Nephron (organoid): ENCODE data around the gene NOSTRIN.
"Not testable (repeated sequence)": the region's sequence is repeated elsewhere in the genome, so short reads cannot be mapped to it uniquely, and the experiment has no call there.

ENCODE experiments used
- H3K27ac Mint-ChIP-seq, 3 experiments: 2 replicates each; pipeline ENCODE4 v1.8.0; 2020; ENCODE audit warnings: mixed read lengths in 3 of 3, mild to moderate bottlenecking in 2 of 3, moderate library complexity in 1 of 3
- H3K27me3 Mint-ChIP-seq: 2 replicates; pipeline ENCODE4 v1.8.0; 2021; ENCODE audit warnings: low read depth, mild to moderate bottlenecking, moderate library complexity, mixed read lengths
- H3K36me3 Mint-ChIP-seq: 2 replicates; pipeline ENCODE4 v1.8.0; 2020; ENCODE audit warnings: low read depth, mixed read lengths
- H3K4me1 Mint-ChIP-seq: 2 replicates; pipeline ENCODE4 v1.8.0; 2020; ENCODE audit warnings: mixed read lengths
- H3K4me3 Mint-ChIP-seq, 3 experiments: 2 replicates each; pipeline ENCODE4 v1.8.0; 2020; ENCODE audit warnings: mild to moderate bottlenecking in 3 of 3, mixed read lengths in 3 of 3, moderate library complexity in 2 of 3
- H3K9me3 Mint-ChIP-seq: 2 replicates; pipeline ENCODE4 v1.8.0; 2020; ENCODE audit warnings: mixed read lengths
- CTCF ChIP-seq, 3 experiments: fragments of 200-600 bp; sonication (generic); IDR thresholded peaks; one replicate each; pipeline ENCODE4 v1.5.0; 2021; ENCODE audit warnings: antibody characterized with exemption in 3 of 3; ENCODE audit not compliant: unreplicated experiment in 3 of 3

The NOSTRIN gene

GRCh38 chr2:168853471-168853870 lies 51.0 kb downstream of the NOSTRIN start:
- Mint-ChIP-seq H3K27me3 (peaks cover 4% of the 10 kb centered on the region), H3K27ac (no peak overlapping the region), H3K4me3 (no peak overlapping the region), H3K4me1 (peaks cover 2% of the 10 kb centered on the region), H3K36me3 (peaks cover 25% of the 10 kb centered on the region), H3K9me3 (no peaks in the 10 kb centered on the region)
- no peak for TF ChIP-seq CTCF (IDR thresholded peaks at IDR 0.05; ENCODE audit: unreplicated experiment in 3 of 3)

- no peak overlapping the region for H3K4me3 Mint-ChIP-seq
- H3K36me3 Mint-ChIP-seq: peaks cover 25% of the 10 kb centered on the region
- no peak for TF ChIP-seq CTCF (IDR thresholded peaks at IDR 0.05; ENCODE audit: unreplicated experiment in 3 of 3)
- H3K27me3 Mint-ChIP-seq: no peaks in the 10 kb centered on the region
- H3K4me1 Mint-ChIP-seq: no peaks in the 10 kb centered on the region
- no peaks in the 10 kb centered on the region for H3K9me3 Mint-ChIP-seq
- H3K27ac Mint-ChIP-seq: no peak overlapping the region
Observed at GRCh38 chr2:168854651-168855050, 52.2 kb downstream of the NOSTRIN start.

- no peak overlapping the region for H3K4me3 Mint-ChIP-seq
- H3K36me3 Mint-ChIP-seq: peaks cover 25% of the 10 kb centered on the region
- H3K27me3 Mint-ChIP-seq: no peaks in the 10 kb centered on the region
- no peaks in the 10 kb centered on the region for H3K9me3 Mint-ChIP-seq
- no peak overlapping the region for H3K27ac Mint-ChIP-seq
- TF ChIP-seq CTCF (IDR thresholded peaks at IDR 0.05; ENCODE audit: unreplicated experiment in 3 of 3): no peak
- no peaks in the 10 kb centered on the region for H3K4me1 Mint-ChIP-seq
Observed at GRCh38 chr2:168855601-168856000, 53.2 kb downstream of the NOSTRIN start.

GRCh38 chr2:168858146-168858545 lies 55.7 kb downstream of the NOSTRIN start:
- Mint-ChIP-seq H3K9me3 (no peaks in the 10 kb centered on the region), H3K27me3 (no peaks in the 10 kb centered on the region), H3K36me3 (peaks cover 22% of the 10 kb centered on the region), H3K4me3 (no peak overlapping the region), H3K27ac (no peak overlapping the region), H3K4me1 (no peaks in the 10 kb centered on the region)
- no peak for TF ChIP-seq CTCF (IDR thresholded peaks at IDR 0.05; ENCODE audit: unreplicated experiment in 3 of 3)

- H3K36me3 Mint-ChIP-seq: peaks cover 64% of the 10 kb centered on the region
- not testable (repeated sequence) for H3K4me3 Mint-ChIP-seq
Observed at GRCh38 chr2:168867164-168867563, 64.7 kb downstream of the NOSTRIN start.

GRCh38 chr2:168870369-168870768 lies 67.9 kb downstream of the NOSTRIN start:
- H3K27ac Mint-ChIP-seq, H3K27me3 Mint-ChIP-seq, H3K4me3 Mint-ChIP-seq, H3K4me1 Mint-ChIP-seq: not testable (repeated sequence)
- H3K9me3 Mint-ChIP-seq: peaks cover 17% of the 10 kb centered on the region
- H3K36me3 Mint-ChIP-seq: peaks cover 52% of the 10 kb centered on the region

More at GRCh38 chr2:168867164-168867563, 64.7 kb downstream of the NOSTRIN start:
- H3K27me3 Mint-ChIP-seq, H3K4me1 Mint-ChIP-seq, H3K27ac Mint-ChIP-seq: not testable (repeated sequence)
- H3K9me3 Mint-ChIP-seq: peaks cover 23% of the 10 kb centered on the region

- not testable (repeated sequence) for H3K27me3 Mint-ChIP-seq, H3K4me3 Mint-ChIP-seq, H3K4me1 Mint-ChIP-seq, H3K27ac Mint-ChIP-seq
- peaks cover 14% of the 10 kb centered on the region for H3K9me3 Mint-ChIP-seq
- peaks cover 47% of the 10 kb centered on the region for H3K36me3 Mint-ChIP-seq
Observed at GRCh38 chr2:168870824-168871223, 68.4 kb downstream of the NOSTRIN start.
